ENCODE data around the gene DFFB.

The DFFB gene

GRCh38 chr1:3834701-3835100, 22.6 kb upstream of the DFFB start:
- no peak for DNase-seq

GRCh38 chr1:3836421-3836820, 20.9 kb upstream of the DFFB start:
- DNase-seq = no peak

GRCh38 chr1:3837200-3837599, 20.1 kb upstream of the DFFB start:
- no peak for DNase-seq

- no peak for DNase-seq
Observed at GRCh38 chr1:3837685-3838084, 19.6 kb upstream of the DFFB start.

GRCh38 chr1:3838788-3839187, 18.5 kb upstream of the DFFB start:
- no peak for DNase-seq

- no peak for DNase-seq
Observed at GRCh38 chr1:3841491-3841890, 15.8 kb upstream of the DFFB start.

GRCh38 chr1:3842912-3843311, 14.4 kb upstream of the DFFB start:
- DNase-seq = no peak

GRCh38 chr1:3846541-3846940, 10.7 kb upstream of the DFFB start:
- DNase-seq = no peak

GRCh38 chr1:3847081-3847480, 10.2 kb upstream of the DFFB start:
- no peak for DNase-seq

GRCh38 chr1:3850857-3851256, 6.4 kb upstream of the DFFB start:
- DNase-seq = no peak

GRCh38 chr1:3851292-3851691, 6.0 kb upstream of the DFFB start:
- no peak for DNase-seq

GRCh38 chr1:3852091-3852490, 5.2 kb upstream of the DFFB start:
- no peak for DNase-seq

- DNase-seq = no peak
Observed at GRCh38 chr1:3852711-3853485, 4.4 kb upstream of the DFFB start.

GRCh38 chr1:3857791-3858129, 484 bp downstream of the DFFB start:
- no peak for DNase-seq

GRCh38 chr1:3858231-3858981, 1.1 kb downstream of the DFFB start:
- no peak for DNase-seq

- DNase-seq = no peak
Observed at GRCh38 chr1:3863231-3863935, 6.1 kb downstream of the DFFB start.

- DNase-seq = no peak
Observed at GRCh38 chr1:3864884-3865283, 7.6 kb downstream of the DFFB start.

GRCh38 chr1:3865606-3866160, 8.4 kb downstream of the DFFB start:
- no peak for DNase-seq

- DNase-seq = no peak
Observed at GRCh38 chr1:3868464-3869006, 11.3 kb downstream of the DFFB start.

- no peak for DNase-seq
Observed at GRCh38 chr1:3869751-3870301, 12.6 kb downstream of the DFFB start.

GRCh38 chr1:3871451-3871805, 14.2 kb downstream of the DFFB start:
- no peak for DNase-seq

GRCh38 chr1:3872546-3872945, 15.3 kb downstream of the DFFB start:
- no peak for DNase-seq

- DNase-seq = no peak
Observed at GRCh38 chr1:3874736-3875135, 17.5 kb downstream of the DFFB start.

Measured in CD4-positive, alpha-beta T cell treated with Interleukin-10 for 1 hour (primary cell).